Heart right ventricle (tissue), 16 donors: Measurements from ENCODE around the gene PPM1A. TPM values are rescaled to one million over a fixed set of nuclear protein-coding genes. Genes with fewer than 3 reads are reported as not detected.
A peak's percentile ranks its signal among the peaks of the same experiment; 100 is the strongest.

ENCODE experiments used
- ATAC-seq, 8 donors: fragments of 200-7000 bp; cut with Tn5 transposase; one replicate each; pipeline ENCODE4 v1.9.1; 2020; ENCODE audit warnings: mild to moderate bottlenecking in 8 of 8, moderate library complexity in 8 of 8, moderate number of reproducible peaks in 1 of 8
- DNase-seq, 2 donors: peaks; one replicate each; pipeline ENCODE4 v3.0.0-alpha.2; 2020
- H3K27ac ChIP-seq, 10 donors: fragments of 200-600 bp; sonication (generic) in 2 of 10; one replicate each; pipeline versions ENCODE4 v1.5.0 to v1.8.0; 2020 to 2022; ENCODE audit warnings: mild to moderate bottlenecking in 3 of 10
- H3K27me3 ChIP-seq, 7 donors: fragments of 200-600 bp; one replicate each; pipeline ENCODE4 v1.8.0; 2021 to 2022; ENCODE audit warnings: mild to moderate bottlenecking in 2 of 7
- H3K36me3 ChIP-seq, 9 donors: fragments of 200-600 bp; sonication (generic) in 1 of 9; one replicate each; pipeline versions ENCODE4 v1.5.0 to v1.8.0; 2020 to 2022; ENCODE audit warnings: mild to moderate bottlenecking in 2 of 9
- H3K4me1 ChIP-seq, 9 donors: fragments of 200-600 bp; sonication (generic) in 1 of 9; one replicate each; pipeline versions ENCODE4 v1.5.0 to v1.8.0; 2020 to 2022; ENCODE audit warnings: mild to moderate bottlenecking in 4 of 9
- H3K4me3 ChIP-seq, 10 donors: fragments of 200-600 bp; sonication (generic) in 2 of 10; one replicate each; pipeline versions ENCODE4 v1.5.0 to v1.8.0; 2020 to 2022; ENCODE audit warnings: mild to moderate bottlenecking in 7 of 10, moderate library complexity in 2 of 10
- H3K9me3 ChIP-seq, 11 donors: fragments of 200-600 bp in 10 of 11; sonication (generic) in 2 of 11; one replicate each; pipeline versions ENCODE4 v1.5.0 to v1.8.0; 2013 to 2022; ENCODE audit warnings: mild to moderate bottlenecking in 2 of 11, control low read depth in 1 of 11, moderate library complexity in 1 of 11
- CTCF ChIP-seq, 9 donors: fragments of 200-600 bp; sonication (generic) in 2 of 9; IDR thresholded peaks; one replicate each; pipeline versions ENCODE4 v1.5.0 to v1.8.0; 2021 to 2022; ENCODE audit warnings: antibody characterized with exemption in 9 of 9, mild to moderate bottlenecking in 5 of 9, moderate library complexity in 1 of 9
- WGBS, 2 donors: extraction: QIAGEN DNeasy Blood & Tissue Kit; methylation state at CpG; one replicate each; pipeline ENCODE4 v1.1.7; 2013; ENCODE audit warnings: inconsistent platforms in 1 of 2; 5-methylcytosine and 5-hydroxymethylcytosine counted together
- intact Hi-C, 10 donors: fragments of 100-400 bp; cut with DNase I; formaldehyde crosslinking; loops; one replicate each; pipeline versions ENCODE4 v1.11.1 to v1.14.2; 2022
- polyA plus RNA-seq, 2 donors: library from polyadenylated mRNA; stranded (reverse); fragments of 200-250 nt; gene quantifications; one replicate each; pipeline ENCODE4 v1.2.3, GENCODE V29; 2013
- total RNA-seq, 10 donors: library from RNA; stranded (reverse); fragmentation: NEBNext Ultra II Directional in 3 of 10; extraction: Animal tissue kit (Norgen Biotek cat#: 25700) in 3 of 10; gene quantifications; one replicate each; pipeline versions ENCODE4 v1.2.1 to v1.2.4, GENCODE V29; 2021 to 2023
- donor health status: Arrhythmogenic right ventricular cardiomyopathy.
- donor health status: ischemic (EF 13 %, LVEDD 7.1; RV severe dilation, severe dysfunction).
- donor health status: healthy with polysubstance abuse.
- donor health status: DM: no; HTN: yes; CAD: no.
- donor health status: DM: no; HTN: no; CAD: no.
- donor health status: ischemic (EF 25% LVEDD 6.9; RV normal size, moderate dysfunction).
- donor health status: ischemic (EF 25% LVEDD 5.7; RV mildly dilated, moderate dysfunction).
- donor health status: healthy.
- donor health status: DM: yes; HTN: yes; CAD: no.
- donor health status: Ischemic cardiomyopathy.
- donor health status: ischemic (EF 35%, LVEDD 5.7; RV mildly dilated, moderate dysfunction).
- donor health status: nonischemic (EF 11% LVEDD 7.7; RV severe dilation, severe dysfunction).
- donor health status: DM: yes; HTN: yes; CAD: no.
- donor health status: PGD.
- donor health status: ischemic (EF 29% LVEDD 5.4; RV normal size, mild dysfunction).
- donor health status: nonischemic (EF 23%, LVEDD 6.1; RV moderate dilation, normal function).

Gene PPM1A
- total and polyA plus RNA-seq, 12 donors: 27.0 to 122 (median 98.1) TPM

GRCh38 chr14:60251877-60252276 lies 2.9 kb downstream of the PPM1A start:
- no peak for ATAC-seq
- intact Hi-C loops: loop anchor here in 1 of 10 donors (5.0 kb wide), 1 partner anchor 160 kb away; the partner anchor contains the start of gene PCNX4
- no peak for DNase-seq
- Histone ChIP-seq H3K4me1 (peaks cover 0 to 68% (median 57%) of the 10 kb centered on the region in 9 donors), H3K36me3 (no peaks in the 10 kb centered on the region), H3K27ac (peak overlapping the region in 4 of 10 donors; percentile 0 to 100 (median 34)), H3K9me3 (no peaks in the 10 kb centered on the region), H3K4me3 (peak overlapping the region in 6 of 10 donors; percentile 5 to 89 (median 80)), H3K27me3 (no peaks in the 10 kb centered on the region)
- TF ChIP-seq CTCF (IDR thresholded peaks at IDR 0.05): no peak
- WGBS, 2 donors: 68 to 70% methylated on average over 1 of the region's 1 CpG

GRCh38 chr14:60252630-60253029 lies 3.6 kb downstream of the PPM1A start:
- WGBS, 2 donors: 49 to 68% methylated on average over 2 of the region's 2 CpGs
- Histone ChIP-seq H3K9me3 (no peaks in the 10 kb centered on the region), H3K27ac (peak overlapping the region in 2 of 10 donors; percentile 63 to 100), H3K27me3 (no peaks in the 10 kb centered on the region), H3K36me3 (no peaks in the 10 kb centered on the region), H3K4me3 (peak overlapping the region in 3 of 10 donors; percentile 0 to 79 (median 79)), H3K4me1 (peaks cover 0 to 71% (median 60%) of the 10 kb centered on the region in 9 donors)
- no peak for DNase-seq
- intact Hi-C loops: loop anchor here in 1 of 10 donors (5.0 kb wide), 1 partner anchor 160 kb away; the partner anchor contains the start of gene PCNX4
- TF ChIP-seq CTCF (IDR thresholded peaks at IDR 0.05): no peak
- no peak for ATAC-seq

- DNase-seq (no peak), ATAC-seq (no peak)
- Histone ChIP-seq H3K27me3 (no peaks in the 10 kb centered on the region), H3K4me3 (no peak overlapping the region), H3K9me3 (no peaks in the 10 kb centered on the region), H3K27ac (no peak overlapping the region), H3K36me3 (no peaks in the 10 kb centered on the region), H3K4me1 (peaks cover 0 to 79% (median 61%) of the 10 kb centered on the region in 9 donors)
- intact Hi-C loops: loop anchor here in 1 of 10 donors (5.0 kb wide), 1 partner anchor 161 kb away; the partner anchor contains the start of gene PCNX4
- 63% methylated on average over 3 of the region's 3 CpGs for WGBS, 2 donors
- no peak for TF ChIP-seq CTCF (IDR thresholded peaks at IDR 0.05)
These were observed 4.6 kb downstream of the PPM1A start for GRCh38 chr14:60253649-60254048.

GRCh38 chr14:60254176-60254575 lies 5.2 kb downstream of the PPM1A start:
- TF ChIP-seq CTCF (IDR thresholded peaks at IDR 0.05): no peak
- ATAC-seq (no peak), DNase-seq (no peak)
- no peaks in the 10 kb centered on the region for H3K9me3 ChIP-seq
- H3K4me1 ChIP-seq: peaks cover 0 to 84% (median 67%) of the 10 kb centered on the region in 9 donors
- intact Hi-C loops: loop anchor here in 1 of 10 donors (5.0 kb wide), 1 partner anchor 162 kb away; the partner anchor contains the start of gene PCNX4
- no peak overlapping the region for H3K4me3 ChIP-seq
- no peak overlapping the region for H3K27ac ChIP-seq
- H3K27me3 ChIP-seq: no peaks in the 10 kb centered on the region
- 55 to 79% methylated on average over 1 of the region's 1 CpG for WGBS, 2 donors
- H3K36me3 ChIP-seq: no peaks in the 10 kb centered on the region
